MM.1S (cell line): ENCODE measurements around the gene ZNF621.
A peak's percentile ranks its signal among the peaks of the same experiment; 100 is the strongest.

Experiments used
- DNase-seq: peaks from one replicate; pipeline ENCODE4 v3.0.0-alpha.2; 2015
- H2AFZ ChIP-seq: fragments of 300-600 bp; sonication (generic); 2 replicates; pipeline ENCODE4 v1.6.0; 2016; ENCODE audit warnings: antibody characterized with exemption, low read length
- H3F3A ChIP-seq: fragments of 300-600 bp; sonication (generic); 2 replicates; pipeline ENCODE4 v1.6.1; 2016; ENCODE audit warnings: mild to moderate bottlenecking, antibody characterized with exemption, low read length, moderate library complexity, mixed read lengths; ENCODE audit not compliant: insufficient read depth
- H3K27ac ChIP-seq: fragments of 300-600 bp; sonication (generic); 2 replicates; pipeline ENCODE4 v1.5.1; 2016; ENCODE audit warnings: mild to moderate bottlenecking, low read length
- H3K27me3 ChIP-seq: fragments of 300-600 bp; sonication (generic); replicated peaks from 2 replicates; pipeline ENCODE4 v1.6.0; 2016; ENCODE audit warnings: low read length; ENCODE audit not compliant: insufficient read depth
- H3K36me3 ChIP-seq: fragments of 300-600 bp; sonication (generic); replicated peaks from 2 replicates; pipeline ENCODE4 v1.6.1; 2016; ENCODE audit warnings: mild to moderate bottlenecking, low read length, mixed read lengths; ENCODE audit not compliant: insufficient read depth
- H3K4me1 ChIP-seq: fragments of 300-600 bp; sonication (generic); 2 replicates; pipeline ENCODE4 v1.6.1; 2016; ENCODE audit warnings: low read length, mixed read lengths
- H3K4me2 ChIP-seq: fragments of 300-600 bp; sonication (generic); 2 replicates; pipeline ENCODE4 v1.6.0; 2016; ENCODE audit warnings: low read depth, low read length
- H3K4me3 ChIP-seq: fragments of 300-600 bp; sonication (generic); 2 replicates; pipeline ENCODE4 v1.5.1; 2016; ENCODE audit warnings: low read length, mixed read lengths
- H3K79me2 ChIP-seq: fragments of 300-600 bp; sonication (generic); 2 replicates; pipeline ENCODE4 v1.6.1; 2016; ENCODE audit warnings: mixed run types, low read length, mixed read lengths
- H3K9ac ChIP-seq: fragments of 300-600 bp; sonication (generic); 2 replicates; pipeline ENCODE4 v1.6.1; 2016; ENCODE audit warnings: low read length, mixed read lengths
- H3K9me2 ChIP-seq: fragments of 300-600 bp; sonication (generic); replicated peaks from 2 replicates; pipeline ENCODE4 v1.6.1; 2016; ENCODE audit warnings: mild to moderate bottlenecking, low read length, mixed read lengths; ENCODE audit not compliant: insufficient read depth
- H3K9me3 ChIP-seq: fragments of 300-600 bp; sonication (generic); replicated peaks from 2 replicates; pipeline ENCODE4 v1.6.1; 2016; ENCODE audit warnings: mild to moderate bottlenecking, low read length, mixed read lengths; ENCODE audit not compliant: insufficient read depth
- H4K20me1 ChIP-seq: fragments of 300-600 bp; sonication (generic); 2 replicates; pipeline ENCODE4 v1.6.1; 2016; ENCODE audit warnings: mild to moderate bottlenecking, low read length, moderate library complexity, mixed read lengths; ENCODE audit not compliant: insufficient read depth
- CTCF ChIP-seq: fragments of 300-600 bp; sonication (generic); IDR thresholded peaks from 2 replicates; pipeline ENCODE4 v1.5.1; 2016; ENCODE audit warnings: antibody characterized with exemption, low read length, mixed read lengths
- EZH2 ChIP-seq: fragments of 300-600 bp; sonication (generic); optimal IDR thresholded peaks from 2 replicates; pipeline ENCODE3; 2017; ENCODE audit warnings: low read depth, mild to moderate bottlenecking, antibody characterized with exemption, low read length, mixed read lengths
- EZH2phosphoT487 ChIP-seq: fragments of 300-600 bp; sonication (generic); IDR thresholded peaks from 2 replicates; pipeline ENCODE4 v1.6.1; 2018; ENCODE audit warnings: antibody characterized with exemption, low read length

ZNF621 gene

DNA sequence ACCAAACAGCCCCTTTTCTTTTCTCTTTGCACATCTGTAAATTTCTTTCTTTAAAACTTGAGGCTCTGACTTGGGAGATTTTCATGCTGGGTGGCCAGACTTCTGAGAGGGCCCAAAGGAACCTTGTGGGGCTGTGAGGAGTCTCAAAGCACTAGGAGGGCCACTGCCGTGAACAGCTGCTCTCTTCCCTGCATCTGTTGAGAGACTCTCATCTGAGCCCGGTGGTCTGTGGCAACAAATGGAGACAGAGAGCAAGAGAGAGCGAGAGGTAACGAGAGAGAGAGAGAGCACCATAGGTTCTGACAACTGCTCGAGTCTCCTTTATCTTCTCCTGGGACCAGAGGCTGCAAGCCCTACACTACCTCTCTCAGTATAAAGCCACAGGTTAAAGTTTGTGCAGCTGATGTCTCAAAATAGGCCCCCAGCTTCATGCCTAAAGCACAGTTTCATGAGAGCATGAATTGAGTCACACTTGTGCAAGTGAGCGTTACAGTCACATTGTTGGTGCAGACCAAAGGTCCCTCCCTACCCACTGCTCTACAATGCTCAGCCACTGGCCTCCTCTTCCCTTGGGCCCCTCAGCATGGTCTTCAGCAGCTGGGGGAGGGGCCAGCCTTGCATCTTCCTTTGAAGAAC lies 60.7 kb downstream of the ZNF621 start:
- Histone ChIP-seq H3F3A (no peaks in the 10 kb centered on the region), H3K9ac (no peak overlapping the region), H3K27ac (no peak overlapping the region), H3K9me2 (no peaks in the 10 kb centered on the region), H3K79me2 (no peaks in the 10 kb centered on the region), H2AFZ (no peak overlapping the region), H3K4me1 (no peaks in the 10 kb centered on the region), H3K4me3 (no peak overlapping the region), H3K9me3 (no peaks in the 10 kb centered on the region), H3K4me2 (no peak overlapping the region), H3K36me3 (no peaks in the 10 kb centered on the region), H3K27me3 (no peaks in the 10 kb centered on the region), H4K20me1 (no peaks in the 10 kb centered on the region)
- DNase-seq, result no peak
- no peak for TF ChIP-seq CTCF
- no peak for TF ChIP-seq EZH2phosphoT487
- TF ChIP-seq EZH2, result no peak

DNA sequence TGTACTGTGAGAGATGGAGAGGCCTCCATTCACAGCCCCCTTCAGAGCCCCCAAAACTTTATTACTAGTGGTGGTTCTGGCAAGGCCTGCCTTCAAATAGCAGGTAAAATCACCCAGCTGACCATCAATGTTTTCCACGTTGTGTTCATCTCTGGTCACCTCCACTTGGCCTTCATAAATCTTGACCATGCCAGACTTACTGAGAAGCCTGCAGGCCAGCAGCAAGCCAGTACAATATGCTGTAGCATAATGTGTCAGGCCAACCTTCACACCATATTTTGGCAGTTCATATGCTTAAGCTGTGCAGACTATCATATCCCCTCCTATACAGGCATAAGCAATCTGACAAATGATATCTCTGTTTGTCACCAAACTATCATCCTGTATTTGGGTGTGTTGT lies 62.1 kb downstream of the ZNF621 start:
- no peaks in the 10 kb centered on the region for H3K79me2 ChIP-seq
- H3K27me3 ChIP-seq, result no peaks in the 10 kb centered on the region
- no peaks in the 10 kb centered on the region for H3K9me2 ChIP-seq
- H3K9me3 ChIP-seq, result no peaks in the 10 kb centered on the region
- H3F3A ChIP-seq, result no peaks in the 10 kb centered on the region
- H3K4me1 ChIP-seq, result no peaks in the 10 kb centered on the region
- H3K36me3 ChIP-seq, result no peaks in the 10 kb centered on the region
- no peak overlapping the region for H2AFZ ChIP-seq
- no peaks in the 10 kb centered on the region for H4K20me1 ChIP-seq
- no peak for DNase-seq
- H3K4me2 ChIP-seq, result no peak overlapping the region
- H3K9ac ChIP-seq, result no peak overlapping the region
- H3K4me3 ChIP-seq, result no peak overlapping the region
- no peak for TF ChIP-seq EZH2
- no peak for TF ChIP-seq EZH2phosphoT487
- no peak for TF ChIP-seq CTCF
- H3K27ac ChIP-seq, result no peak overlapping the region

GRCh38 chr3:40588406-40588805 lies 63.6 kb downstream of the ZNF621 start:
- H3K27ac ChIP-seq, result no peak overlapping the region
- no peak overlapping the region for H3K4me3 ChIP-seq
- no peak overlapping the region for H3K4me2 ChIP-seq
- H2AFZ ChIP-seq, result no peak overlapping the region
- no peaks in the 10 kb centered on the region for H3K9me3 ChIP-seq
- no peaks in the 10 kb centered on the region for H3K9me2 ChIP-seq
- no peaks in the 10 kb centered on the region for H3F3A ChIP-seq
- H3K4me1 ChIP-seq, result no peaks in the 10 kb centered on the region
- no peaks in the 10 kb centered on the region for H3K36me3 ChIP-seq
- no peak overlapping the region for H3K9ac ChIP-seq
- no peaks in the 10 kb centered on the region for H4K20me1 ChIP-seq
- H3K79me2 ChIP-seq, result no peaks in the 10 kb centered on the region
- TF ChIP-seq CTCF, result peak; percentile 35
- TF ChIP-seq EZH2phosphoT487, result no peak
- DNase-seq, result no peak
- H3K27me3 ChIP-seq, result no peaks in the 10 kb centered on the region
